ENCODE results near the gene HSDL2. TPM values are rescaled to one million over a fixed set of nuclear protein-coding genes. Genes with fewer than 3 reads are reported as not detected.
"Not testable (repeated sequence)": the region's sequence is repeated elsewhere in the genome, so short reads cannot be mapped to it uniquely, and the experiment has no call there.

The HSDL2 gene
- total RNA-seq, 1 donor from 2014 or later: 20.9 TPM

GRCh38 chr9:112366591-112366990 is 13.3 kb upstream of the HSDL2 start:
- Mint-ChIP-seq H3K27ac (ENCODE audit: unreplicated experiment) (no peak overlapping the region), H3K36me3 (ENCODE audit: low read depth) (peaks cover 26% of the 10 kb centered on the region), H3K27me3 (ENCODE audit: low read depth) (no peaks in the 10 kb centered on the region), H3K9me3 (peaks cover 27% of the 10 kb centered on the region), H3K4me1 (no peaks in the 10 kb centered on the region), H3K4me3 (no peak overlapping the region)
- no peak for TF ChIP-seq CTCF (conservative IDR thresholded peaks at IDR 0.05)
- DNase-seq (ENCODE audit: low read depth, low spot score): no peak

DNA sequence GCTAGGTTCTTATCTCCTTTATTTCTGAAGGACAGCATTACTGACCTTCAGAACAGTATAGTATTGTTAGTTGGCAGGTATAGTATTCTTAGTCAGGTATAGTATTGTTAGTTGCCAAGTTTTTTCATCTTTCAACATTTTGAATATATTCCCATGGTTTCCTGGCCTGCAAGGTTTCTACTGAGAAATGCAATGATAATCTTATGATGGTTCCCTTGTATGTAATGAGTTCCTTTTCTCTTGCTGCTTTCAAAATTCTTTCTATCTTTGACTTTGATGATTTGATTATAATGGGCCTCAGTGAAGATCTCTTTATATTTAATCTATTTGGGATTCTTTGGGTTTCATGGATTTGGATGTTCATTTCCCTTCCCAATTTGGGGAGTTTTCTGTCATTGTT is 12.4 kb upstream of the HSDL2 start:
- peaks cover 27% of the 10 kb centered on the region for H3K36me3 Mint-ChIP-seq (ENCODE audit: low read depth)
- H3K27ac Mint-ChIP-seq (ENCODE audit: unreplicated experiment): no peak overlapping the region
- no peak overlapping the region for H3K4me3 Mint-ChIP-seq
- H3K4me1 Mint-ChIP-seq: no peaks in the 10 kb centered on the region
- DNase-seq (ENCODE audit: low read depth, low spot score): no peak
- H3K9me3 Mint-ChIP-seq: peaks cover 28% of the 10 kb centered on the region
- no peak for TF ChIP-seq CTCF (conservative IDR thresholded peaks at IDR 0.05)
- no peaks in the 10 kb centered on the region for H3K27me3 Mint-ChIP-seq (ENCODE audit: low read depth)

- Mint-ChIP-seq H3K4me1 (no peaks in the 10 kb centered on the region), H3K27ac (ENCODE audit: unreplicated experiment) (no peak overlapping the region), H3K27me3 (ENCODE audit: low read depth) (no peaks in the 10 kb centered on the region), H3K36me3 (ENCODE audit: low read depth) (peaks cover 38% of the 10 kb centered on the region), H3K4me3 (no peak overlapping the region), H3K9me3 (peaks cover 34% of the 10 kb centered on the region)
- TF ChIP-seq CTCF (conservative IDR thresholded peaks at IDR 0.05): no peak
- no peak for DNase-seq (ENCODE audit: low read depth, low spot score)
Measured at GRCh38 chr9:112369817-112370216, 10.1 kb upstream of the HSDL2 start.

GRCh38 chr9:112371060-112371459 is 8.8 kb upstream of the HSDL2 start:
- Mint-ChIP-seq H3K27me3 (ENCODE audit: low read depth) (no peaks in the 10 kb centered on the region), H3K9me3 (peaks cover 30% of the 10 kb centered on the region), H3K4me1 (no peaks in the 10 kb centered on the region), H3K36me3 (ENCODE audit: low read depth) (peaks cover 39% of the 10 kb centered on the region), H3K4me3 (no peak overlapping the region), H3K27ac (ENCODE audit: unreplicated experiment) (no peak overlapping the region)
- no peak for TF ChIP-seq CTCF (conservative IDR thresholded peaks at IDR 0.05)
- DNase-seq (ENCODE audit: low read depth, low spot score): no peak

- not testable (repeated sequence) for DNase-seq (ENCODE audit: low read depth, low spot score); H3K4me3 Mint-ChIP-seq; H3K27ac Mint-ChIP-seq (ENCODE audit: unreplicated experiment); H3K27me3 Mint-ChIP-seq (ENCODE audit: low read depth)
- Mint-ChIP-seq H3K36me3 (ENCODE audit: low read depth) (peaks cover 40% of the 10 kb centered on the region), H3K4me1 (peaks cover 18% of the 10 kb centered on the region), H3K9me3 (peaks cover 22% of the 10 kb centered on the region)
Measured at GRCh38 chr9:112373666-112374065, 6.2 kb upstream of the HSDL2 start.

DNA sequence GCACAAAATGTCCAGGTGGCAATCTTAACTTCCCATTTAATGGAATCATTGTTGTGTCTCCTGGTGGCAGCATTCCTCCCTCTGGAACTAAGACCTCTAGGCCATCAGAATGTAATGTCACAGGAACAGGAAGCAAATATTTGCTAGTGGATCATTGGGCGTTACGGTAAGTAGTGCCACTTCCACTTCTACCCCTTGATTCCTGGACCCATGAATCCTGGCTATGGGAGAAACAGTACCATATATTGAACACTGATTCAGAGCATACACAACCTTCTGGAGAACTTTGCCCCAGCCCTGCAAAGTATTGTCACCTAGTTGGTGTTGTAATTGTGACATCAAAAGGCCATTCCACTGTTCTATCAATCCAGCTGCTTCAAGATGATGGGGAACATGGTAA is 5.7 kb upstream of the HSDL2 start:
- H3K27me3 Mint-ChIP-seq (ENCODE audit: low read depth); DNase-seq (ENCODE audit: low read depth, low spot score); H3K4me3 Mint-ChIP-seq; H3K27ac Mint-ChIP-seq (ENCODE audit: unreplicated experiment): not testable (repeated sequence)
- Mint-ChIP-seq H3K4me1 (peaks cover 24% of the 10 kb centered on the region), H3K9me3 (peaks cover 22% of the 10 kb centered on the region), H3K36me3 (ENCODE audit: low read depth) (peaks cover 41% of the 10 kb centered on the region)

- Mint-ChIP-seq H3K27ac (ENCODE audit: unreplicated experiment) (no peak overlapping the region), H3K27me3 (ENCODE audit: low read depth) (no peaks in the 10 kb centered on the region), H3K36me3 (ENCODE audit: low read depth) (peaks cover 35% of the 10 kb centered on the region), H3K4me1 (peaks cover 28% of the 10 kb centered on the region), H3K9me3 (peaks cover 15% of the 10 kb centered on the region), H3K4me3 (no peak overlapping the region)
- TF ChIP-seq CTCF (conservative IDR thresholded peaks at IDR 0.05): no peak
- DNase-seq (ENCODE audit: low read depth, low spot score): no peak
Measured at GRCh38 chr9:112375361-112375760, 4.5 kb upstream of the HSDL2 start.

All from neural crest cell (in vitro differentiated cells).